Esophagus (tissue), 2 donors: ENCODE results near the gene HIVEP3. TPM values are rescaled to one million over a fixed set of nuclear protein-coding genes. Genes with fewer than 3 reads are reported as not detected.
A peak's percentile ranks its signal among the peaks of the same experiment; 100 is the strongest.

Experiments
- H3K27ac ChIP-seq, 2 donors: one replicate each; pipeline ENCODE4 v1.5.1; 2013; ENCODE audit warnings: low read depth in 2 of 2, mild to moderate bottlenecking in 2 of 2, inconsistent platforms in 1 of 2, low read length in 1 of 2, moderate library complexity in 1 of 2
- H3K27me3 ChIP-seq, 2 donors: one replicate each; pipeline ENCODE4 v1.6.1; 2013; ENCODE audit warnings: low read length in 2 of 2, control low read depth in 1 of 2, mild to moderate bottlenecking in 1 of 2; ENCODE audit not compliant: insufficient read depth in 2 of 2, control insufficient read depth in 1 of 2
- H3K36me3 ChIP-seq, 2 donors: one replicate each; pipeline ENCODE4 v1.6.1; 2013; ENCODE audit warnings: low read length in 1 of 2; ENCODE audit not compliant: control insufficient read depth in 2 of 2, insufficient read depth in 2 of 2
- H3K4me1 ChIP-seq, 2 donors: one replicate each; pipeline ENCODE4 v1.6.1; 2013; ENCODE audit warnings: low read length in 1 of 2; ENCODE audit not compliant: control insufficient read depth in 2 of 2, insufficient read depth in 2 of 2
- H3K4me3 ChIP-seq, 2 donors: one replicate each; pipeline ENCODE4 v1.5.1; 2013; ENCODE audit warnings: low read length in 2 of 2, mild to moderate bottlenecking in 2 of 2, low read depth in 1 of 2, moderate library complexity in 1 of 2
- H3K9me3 ChIP-seq, 2 donors: one replicate each; pipeline ENCODE4 v1.6.1; 2013; ENCODE audit warnings: mild to moderate bottlenecking in 2 of 2, low read depth in 1 of 2, low read length in 1 of 2, moderate library complexity in 1 of 2; ENCODE audit not compliant: control insufficient read depth in 2 of 2, insufficient read depth in 1 of 2
- WGBS, 2 donors: extraction: QIAGEN DNeasy Blood & Tissue Kit; methylation state at CpG; one replicate each; pipeline ENCODE4 v1.1.7; 2013; 5-methylcytosine and 5-hydroxymethylcytosine counted together
- polyA plus RNA-seq, 2 donors: library from polyadenylated mRNA; stranded (reverse); fragments of 200-250 nt; gene quantifications; one replicate each; pipeline ENCODE4 v1.2.3, GENCODE V29; 2013
- donor health status: healthy with polysubstance abuse.
- donor health status: Bipolar disorder and iron deficiency.

Gene HIVEP3
- polyA plus RNA-seq, 2 donors = 2.7 to 10.0 TPM

DNA sequence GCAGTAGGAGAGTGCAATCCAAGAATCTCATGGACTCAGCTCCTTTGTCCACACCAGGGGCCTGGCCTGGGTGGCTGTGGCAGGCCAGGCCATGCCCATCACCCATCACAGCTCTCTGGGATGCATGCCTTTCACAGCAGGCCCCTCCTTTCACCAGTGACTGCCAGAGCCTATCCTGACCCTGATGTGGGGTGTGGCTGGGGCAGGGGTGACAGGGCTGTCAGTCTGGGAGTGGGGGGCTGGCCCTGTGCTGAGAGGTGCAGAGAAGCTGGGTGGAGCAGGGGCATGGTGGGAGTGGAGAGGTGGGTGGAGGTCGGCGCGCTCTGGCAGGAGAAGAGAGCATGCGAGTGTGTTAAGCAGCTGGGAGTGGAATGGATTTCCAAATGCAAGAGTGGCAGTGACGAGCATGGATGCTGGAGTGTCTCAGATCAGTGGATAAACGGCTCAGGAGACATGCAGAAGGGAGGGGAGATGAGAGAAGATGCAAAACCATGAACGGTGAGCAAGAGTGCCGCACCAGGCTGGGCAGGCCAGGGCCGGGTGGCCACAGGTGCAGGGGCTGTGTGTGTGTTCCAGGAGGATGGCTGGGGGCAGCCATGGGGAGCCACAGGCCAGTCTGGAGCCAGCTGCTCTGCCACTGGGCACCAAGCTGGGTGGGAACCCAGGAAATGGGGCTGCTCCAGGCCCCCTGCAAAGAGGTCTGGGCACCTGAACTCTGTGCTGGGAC is 394.6 kb downstream of the HIVEP3 start:
- Histone ChIP-seq H3K27ac (no peak overlapping the region), H3K36me3 (peaks cover 0 to 7% of the 10 kb centered on the region in 2 donors), H3K4me3 (no peak overlapping the region), H3K27me3 (no peaks in the 10 kb centered on the region), H3K9me3 (peaks cover 0 to 3% of the 10 kb centered on the region in 2 donors), H3K4me1 (no peaks in the 10 kb centered on the region)
- WGBS, 2 donors = 81 to 83% methylated on average over 9 of the region's 9 CpGs

DNA sequence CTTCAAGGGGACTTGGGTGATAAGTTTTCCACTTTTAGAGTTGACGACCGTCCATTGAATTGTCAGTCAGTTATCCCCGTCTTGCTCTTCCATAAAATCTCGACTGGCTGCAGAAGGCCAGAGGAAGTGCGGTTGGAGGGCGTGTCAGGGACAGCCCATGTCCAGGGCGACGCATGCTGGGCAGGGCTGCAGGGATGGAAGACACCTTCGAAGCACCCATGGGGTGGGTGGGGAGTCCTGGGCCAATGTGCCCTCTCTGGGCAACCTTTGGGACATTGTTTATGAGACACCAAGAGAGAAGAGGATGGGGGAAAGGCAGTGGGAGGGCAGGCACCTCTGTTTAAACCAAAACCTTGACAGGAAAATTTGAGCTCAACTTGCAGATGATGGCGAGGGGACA is 395.7 kb downstream of the HIVEP3 start:
- no peak overlapping the region for H3K27ac ChIP-seq
- no peak overlapping the region for H3K4me3 ChIP-seq
- no peaks in the 10 kb centered on the region for H3K27me3 ChIP-seq
- 83 to 85% methylated on average over 10 of the region's 10 CpGs for WGBS, 2 donors
- peaks cover 0 to 3% of the 10 kb centered on the region in 2 donors for H3K9me3 ChIP-seq
- H3K36me3 ChIP-seq = peaks cover 0 to 7% of the 10 kb centered on the region in 2 donors
- no peaks in the 10 kb centered on the region for H3K4me1 ChIP-seq

DNA sequence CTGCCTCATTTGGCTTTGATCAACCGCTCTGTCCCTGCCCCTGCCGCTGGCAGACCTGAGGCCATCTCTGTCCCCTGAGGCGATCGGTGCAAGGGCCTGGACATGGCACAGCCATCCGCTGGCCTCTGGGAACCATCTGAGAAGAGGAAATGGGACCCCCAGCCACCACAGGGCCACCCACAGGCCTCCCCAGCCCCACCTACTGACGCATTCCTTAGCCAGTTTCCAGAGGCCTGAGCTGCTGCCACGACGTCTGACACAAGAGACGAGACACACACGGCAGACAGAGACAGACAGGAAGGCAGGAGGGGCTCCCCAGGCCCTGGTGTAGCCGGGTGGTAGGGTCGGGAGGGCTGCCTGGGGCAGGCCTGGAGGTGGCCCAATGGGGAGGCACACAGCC is 397.0 kb downstream of the HIVEP3 start:
- no peak overlapping the region for H3K27ac ChIP-seq

DNA sequence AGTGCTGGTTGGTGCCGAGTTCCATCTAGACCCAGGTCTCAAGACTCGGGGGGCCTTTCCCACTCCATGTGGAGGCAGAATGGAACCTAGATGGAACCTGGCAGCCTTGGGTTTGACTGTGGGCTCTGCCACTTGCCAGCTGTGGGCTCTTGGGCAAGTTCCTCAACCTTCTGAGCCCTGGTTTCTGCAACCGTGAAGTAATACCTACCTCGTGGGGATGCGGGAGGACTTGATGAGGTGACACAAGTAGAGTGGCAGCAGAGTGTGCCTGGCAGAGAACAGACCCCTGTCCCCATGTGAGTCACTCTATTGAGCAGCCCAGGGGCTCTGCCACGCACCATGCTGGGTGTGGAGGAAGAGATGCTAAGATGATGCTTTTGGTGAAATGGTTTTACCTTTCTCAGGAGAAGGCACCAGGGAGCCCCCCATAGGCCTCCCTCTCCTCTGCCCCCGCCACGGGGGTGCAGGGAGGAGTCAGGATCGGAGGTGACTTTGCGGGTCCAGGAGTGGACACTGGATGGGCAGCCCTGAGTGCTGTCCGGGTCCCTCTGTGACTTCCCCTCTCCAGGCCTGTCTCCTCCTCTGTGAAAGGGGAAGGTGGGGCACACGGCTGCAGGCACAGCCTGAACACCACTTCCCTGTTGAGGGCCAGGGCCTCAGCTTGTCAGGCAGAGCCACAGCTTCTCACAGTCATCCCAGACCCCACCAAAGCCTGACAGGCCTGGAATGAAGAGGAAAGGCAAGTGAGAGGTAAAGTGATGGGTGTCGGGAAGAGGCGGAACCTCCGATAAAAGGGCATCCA is 397.6 kb downstream of the HIVEP3 start:
- Histone ChIP-seq H3K4me1 (peaks cover 0 to 4% of the 10 kb centered on the region in 2 donors), H3K36me3 (peaks cover 0 to 7% of the 10 kb centered on the region in 2 donors)
- WGBS, 2 donors = 87 to 88% methylated on average over 14 to 15 of the region's 15 CpGs

More for the DNA sequence above, 397.0 kb downstream of the HIVEP3 start:
- WGBS, 2 donors = 84 to 85% methylated on average over 11 to 12 of the region's 12 CpGs
- Histone ChIP-seq H3K36me3 (peaks cover 0 to 7% of the 10 kb centered on the region in 2 donors), H3K4me1 (peaks cover 0 to under 1% of the 10 kb centered on the region in 2 donors), H3K9me3 (no peaks in the 10 kb centered on the region), H3K27me3 (no peaks in the 10 kb centered on the region), H3K4me3 (no peak overlapping the region)

DNA sequence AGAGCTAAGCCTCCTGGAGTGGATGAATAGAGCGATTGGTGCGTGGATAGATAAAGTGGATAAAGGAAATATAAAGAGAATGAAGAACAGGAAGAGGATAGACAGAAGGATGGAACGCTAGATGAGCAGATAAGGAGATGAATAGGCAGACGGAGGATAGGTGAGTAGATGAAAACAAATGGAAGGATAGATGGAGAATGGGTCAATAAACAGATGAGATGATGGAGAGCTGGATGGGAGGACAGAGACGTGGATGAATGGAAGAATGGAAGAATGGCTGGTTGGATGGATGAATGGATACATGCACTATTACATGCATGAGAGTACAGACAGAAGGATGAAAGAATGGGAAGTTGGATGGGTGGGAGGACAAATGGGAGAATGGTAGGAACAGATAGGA is 399.1 kb downstream of the HIVEP3 start:
- WGBS, 2 donors = 89 to 93% methylated on average over 5 of the region's 5 CpGs
- Histone ChIP-seq H3K9me3 (no peaks in the 10 kb centered on the region), H3K4me1 (peaks cover 0 to 10% of the 10 kb centered on the region in 2 donors), H3K27me3 (no peaks in the 10 kb centered on the region), H3K4me3 (no peak overlapping the region), H3K27ac (no peak overlapping the region), H3K36me3 (peaks cover 0 to 7% of the 10 kb centered on the region in 2 donors)

More for the DNA sequence above, 397.6 kb downstream of the HIVEP3 start:
- Histone ChIP-seq H3K9me3 (no peaks in the 10 kb centered on the region), H3K4me3 (no peak overlapping the region), H3K27ac (no peak overlapping the region), H3K27me3 (no peaks in the 10 kb centered on the region)

DNA sequence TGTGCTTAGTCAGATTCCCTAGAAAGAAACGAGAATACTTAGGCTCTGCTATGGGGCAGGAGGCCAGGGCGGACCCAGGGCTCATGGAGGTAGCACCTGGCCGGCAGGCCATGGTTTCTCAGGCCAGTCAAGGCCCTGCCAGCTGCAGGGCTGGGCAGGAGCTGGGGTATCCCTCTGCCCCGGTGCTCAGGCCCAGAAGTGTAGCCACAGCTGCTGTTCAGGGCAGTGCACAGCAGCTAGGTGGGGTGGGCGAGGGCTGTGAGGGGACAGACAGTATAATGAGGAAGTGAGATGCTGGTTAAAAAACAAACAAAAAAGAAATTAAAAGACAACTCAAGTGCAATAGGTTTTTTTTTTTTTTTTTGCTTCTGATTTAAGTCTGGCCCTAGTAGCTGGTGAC is 400.3 kb downstream of the HIVEP3 start:
- Histone ChIP-seq H3K27ac (no peak overlapping the region), H3K4me1 (peaks cover 0 to 10% of the 10 kb centered on the region in 2 donors), H3K27me3 (no peaks in the 10 kb centered on the region), H3K36me3 (peaks cover 0 to 2% of the 10 kb centered on the region in 2 donors), H3K4me3 (no peak overlapping the region), H3K9me3 (no peaks in the 10 kb centered on the region)
- WGBS, 2 donors = 87 to 91% methylated on average over 5 of the region's 5 CpGs

DNA sequence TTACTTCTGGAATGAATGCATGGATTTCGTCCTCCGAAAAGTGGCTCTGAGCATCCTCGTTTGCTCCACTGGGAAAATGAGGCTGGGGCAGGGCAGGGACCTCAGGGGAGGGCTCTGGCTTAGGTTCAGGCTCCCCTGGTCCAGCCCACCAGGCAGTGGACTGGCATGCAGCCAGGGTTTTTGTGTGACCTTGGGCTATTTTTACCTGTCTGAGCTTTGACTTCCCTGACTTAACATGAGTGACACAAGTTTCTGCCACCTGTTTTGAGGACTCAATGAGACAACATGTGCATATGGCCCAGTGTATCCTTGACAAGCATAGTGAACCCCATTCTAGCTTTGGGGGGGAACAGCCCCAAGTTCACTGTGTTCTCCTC is 401.7 kb downstream of the HIVEP3 start:
- 63 to 65% methylated on average over 3 of the region's 3 CpGs for WGBS, 2 donors

DNA sequence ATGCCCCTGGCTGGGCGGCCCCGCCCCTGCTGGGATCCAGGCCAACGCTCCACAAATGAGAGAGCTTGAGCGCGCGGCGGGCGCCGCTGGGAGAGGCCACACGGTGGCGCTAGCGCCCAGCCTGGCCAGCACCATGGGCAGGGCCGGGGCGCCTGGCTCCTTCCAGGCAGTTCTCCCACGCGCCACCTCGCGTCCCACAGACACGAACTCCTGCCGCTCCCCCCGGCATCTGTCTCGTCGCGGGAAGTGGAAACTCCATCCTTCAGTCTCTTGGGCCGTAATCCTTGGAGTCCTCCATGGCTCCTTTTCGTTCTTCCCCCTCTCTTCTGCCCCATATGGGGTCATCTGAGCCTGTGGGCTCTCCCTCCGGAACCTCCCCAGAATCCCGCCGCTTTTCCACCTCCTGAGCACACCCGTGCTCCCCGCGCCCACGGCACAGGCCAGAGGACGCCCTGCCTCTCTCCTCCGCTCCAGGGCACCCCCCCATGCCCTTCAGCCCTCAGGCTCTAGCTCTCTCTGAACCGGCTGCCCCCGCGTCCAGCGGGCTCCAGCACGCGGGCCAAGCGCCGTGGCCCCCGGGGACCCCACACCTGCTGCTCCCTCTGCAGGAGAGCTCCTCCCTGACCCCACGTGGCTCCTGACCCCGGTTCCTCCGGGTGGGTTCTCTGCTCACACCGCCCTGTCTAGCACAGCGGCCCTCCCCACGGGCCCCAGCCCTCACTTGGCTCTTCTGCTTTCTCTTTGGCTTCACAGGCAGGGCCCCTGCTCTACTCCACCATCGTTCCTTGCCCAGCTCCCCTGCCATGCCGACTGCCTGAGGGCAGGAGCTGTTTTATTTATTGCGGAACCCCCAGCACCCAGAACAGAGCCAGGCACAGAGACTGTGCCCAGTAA is 402.3 kb downstream of the HIVEP3 start:
- H3K36me3 ChIP-seq = peaks cover 0 to 10% of the 10 kb centered on the region in 2 donors
- H3K9me3 ChIP-seq = no peaks in the 10 kb centered on the region
- peak overlapping the region; percentile 17 to 29 for H3K4me3 ChIP-seq
- no peak overlapping the region for H3K27ac ChIP-seq
- H3K27me3 ChIP-seq = no peaks in the 10 kb centered on the region
- WGBS, 2 donors = 13 to 21% methylated on average over 38 to 53 of the region's 53 CpGs
- H3K4me1 ChIP-seq = peaks cover 0 to 10% of the 10 kb centered on the region in 2 donors

More for the DNA sequence above, 401.7 kb downstream of the HIVEP3 start:
- no peaks in the 10 kb centered on the region for H3K27me3 ChIP-seq
- no peaks in the 10 kb centered on the region for H3K9me3 ChIP-seq
- H3K4me3 ChIP-seq = no peak overlapping the region
- no peak overlapping the region for H3K27ac ChIP-seq
- peaks cover 0 to 10% of the 10 kb centered on the region in 2 donors for H3K4me1 ChIP-seq
- peaks cover 0 to 7% of the 10 kb centered on the region in 2 donors for H3K36me3 ChIP-seq

DNA sequence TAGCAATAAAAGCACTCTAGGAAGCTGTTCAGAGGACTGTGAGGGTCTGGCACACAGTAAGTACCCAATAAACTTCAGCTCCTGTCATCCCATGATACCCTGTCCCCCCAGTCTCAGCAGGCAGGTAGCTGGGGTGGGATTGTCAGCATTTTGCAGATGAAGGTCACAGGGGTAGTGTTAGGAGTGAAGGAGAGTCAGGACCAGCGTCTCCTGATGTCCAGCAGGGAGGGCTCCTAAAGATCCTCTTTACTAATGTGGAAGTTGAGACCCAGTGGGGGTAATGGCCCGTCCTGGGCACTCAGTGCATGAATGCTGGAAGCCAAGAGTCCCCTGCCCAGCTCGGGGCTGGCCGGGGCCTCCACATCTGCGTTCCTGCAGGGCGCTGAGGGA is 402.9 kb downstream of the HIVEP3 start:
- Histone ChIP-seq H3K27ac (peak overlapping the region in 1 of 2 donors; percentile 54), H3K9me3 (no peaks in the 10 kb centered on the region), H3K4me1 (peaks cover 0 to 10% of the 10 kb centered on the region in 2 donors), H3K27me3 (no peaks in the 10 kb centered on the region), H3K4me3 (no peak overlapping the region), H3K36me3 (peaks cover 0 to 15% of the 10 kb centered on the region in 2 donors)
- WGBS, 2 donors = 7 to 14% methylated on average over 6 of the region's 6 CpGs
